Cortex of kidney (tissue), 1 donor: ENCODE data around the gene IRF1.
"Not testable (repeated sequence)": the region's sequence is repeated elsewhere in the genome, so short reads cannot be mapped to it uniquely, and the experiment has no call there.

Experiments used
- DNase-seq: peaks from one replicate; lab custom pipeline; 2025; lab: John Stamatoyannopoulos, UW

IRF1 gene

DNA sequence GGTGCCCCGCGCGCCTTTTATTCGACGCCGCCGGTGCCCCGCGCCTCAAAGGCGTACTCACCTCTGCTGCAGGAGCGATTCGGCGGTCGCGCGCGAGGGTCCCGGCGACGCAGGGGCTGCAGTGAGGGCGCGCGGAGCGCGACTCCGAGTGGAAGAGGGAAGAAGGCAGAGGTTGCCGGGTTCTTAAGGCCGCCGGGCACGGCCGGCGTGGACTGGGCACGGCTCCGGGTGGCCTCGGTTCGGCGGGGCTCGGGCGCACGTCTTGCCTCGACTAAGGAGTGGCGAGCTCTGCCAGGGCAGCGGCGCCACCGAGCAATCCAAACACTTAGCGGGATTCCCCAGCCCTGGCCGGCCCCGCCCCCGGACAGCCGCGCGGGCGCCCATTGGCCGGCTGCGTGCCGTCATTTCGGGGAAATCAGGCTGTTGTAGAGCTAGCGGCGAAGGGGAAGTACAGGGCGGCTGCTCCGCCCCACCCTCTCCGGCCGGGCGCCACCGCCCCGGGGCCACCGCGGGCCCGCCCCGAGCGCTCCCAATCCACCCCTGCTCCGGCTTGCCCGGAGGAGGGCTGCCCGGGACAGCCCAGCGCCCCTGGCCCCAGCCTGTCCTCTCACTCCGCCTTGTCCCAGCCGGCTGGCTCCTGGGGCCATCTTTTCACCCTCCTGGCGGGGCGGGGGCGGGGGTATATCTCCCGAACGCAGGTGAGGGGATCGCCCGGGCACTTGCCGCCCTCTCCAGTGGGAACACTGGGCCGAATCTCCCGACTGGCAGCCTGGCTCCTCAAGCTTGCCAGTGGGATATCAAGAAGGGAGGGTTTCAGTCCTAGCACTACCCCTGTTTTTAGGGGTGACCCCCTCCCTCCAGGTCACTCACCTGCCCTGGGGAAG, at the start of gene IRF1:
Gene IRF1 (minus strand): TSS at position 290 of the 884 bp plus-strand sequence. CDS start 1,295 bp downstream, outside the sequence.
- peak; percentile 87 for DNase-seq

- DNase-seq = no peak
Observed at GRCh38 chr5:132540149-132540548, 49.6 kb upstream of the IRF1 start.

GRCh38 chr5:132539716-132540115, 49.1 kb upstream of the IRF1 start:
- no peak for DNase-seq

GRCh38 chr5:132530946-132531345, 40.4 kb upstream of the IRF1 start:
- no peak for DNase-seq

- no peak for DNase-seq
Observed at GRCh38 chr5:132528866-132529634, 38.5 kb upstream of the IRF1 start.

GRCh38 chr5:132528021-132528420, 37.4 kb upstream of the IRF1 start:
- DNase-seq = no peak

- no peak for DNase-seq
Observed at GRCh38 chr5:132526974-132527564, 36.5 kb upstream of the IRF1 start.

GRCh38 chr5:132526290-132526973, 35.9 kb upstream of the IRF1 start:
- no peak for DNase-seq

- DNase-seq = no peak
Observed at GRCh38 chr5:132525299-132525724, 34.7 kb upstream of the IRF1 start.

DNA sequence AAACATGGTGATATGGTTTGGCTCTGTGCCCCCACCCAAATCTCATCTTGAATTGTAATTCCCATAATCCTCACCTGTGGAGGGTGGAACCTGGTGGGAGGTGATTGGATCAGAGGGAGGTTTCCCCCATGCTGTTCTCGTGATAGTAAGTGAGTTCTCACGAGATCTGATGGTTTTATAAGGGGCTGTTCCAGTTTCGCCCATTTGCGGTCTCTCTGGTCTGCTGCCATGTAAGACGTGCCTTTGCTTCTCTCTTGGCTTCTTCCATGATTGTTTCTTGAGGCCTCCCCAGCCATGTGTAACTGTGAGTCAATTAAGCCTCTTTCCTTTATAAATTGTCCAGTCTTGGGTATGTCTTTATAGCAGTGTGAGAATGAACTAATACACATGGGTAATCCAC, 34.3 kb upstream of the IRF1 start:
- DNase-seq = not testable (repeated sequence)

- not testable (repeated sequence) for DNase-seq
Observed at GRCh38 chr5:132522067-132522466, 31.5 kb upstream of the IRF1 start.

DNA sequence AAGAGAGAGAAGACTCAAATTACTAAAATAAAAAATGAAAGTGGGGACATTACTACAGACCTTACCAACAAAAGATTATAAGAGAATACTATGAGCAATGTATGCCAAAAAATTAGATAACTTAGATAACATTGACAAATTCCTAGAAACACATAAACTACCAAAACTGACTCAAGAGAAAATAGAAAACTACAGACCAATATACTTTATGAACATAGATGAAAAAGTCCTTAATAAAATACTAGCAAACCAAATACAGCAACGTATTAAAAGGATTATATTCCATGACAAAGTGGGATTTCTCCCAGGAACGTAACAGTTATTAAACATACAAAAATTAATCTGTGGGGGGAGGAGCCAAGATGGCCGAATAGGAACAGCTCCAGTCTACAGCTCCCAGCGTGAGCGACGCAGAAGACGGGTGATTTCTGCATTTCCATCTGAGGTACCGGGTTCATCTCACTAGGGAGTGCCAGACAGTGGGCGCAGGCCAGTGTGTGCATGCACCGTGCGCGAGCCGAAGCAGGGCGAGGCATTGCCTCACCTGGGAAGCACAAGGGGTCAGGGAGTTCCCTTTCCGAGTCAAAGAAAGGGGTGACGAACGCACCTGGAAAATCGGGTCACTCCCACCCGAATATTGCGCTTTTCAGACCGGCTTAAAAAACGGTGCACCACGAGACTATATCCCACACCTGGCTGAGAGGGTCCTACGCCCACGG, 23.2 kb upstream of the IRF1 start:
- DNase-seq = not testable (repeated sequence)

GRCh38 chr5:132510076-132510475, 19.5 kb upstream of the IRF1 start:
- no peak for DNase-seq

- no peak for DNase-seq
Observed at GRCh38 chr5:132506094-132506692, 15.6 kb upstream of the IRF1 start.

DNA sequence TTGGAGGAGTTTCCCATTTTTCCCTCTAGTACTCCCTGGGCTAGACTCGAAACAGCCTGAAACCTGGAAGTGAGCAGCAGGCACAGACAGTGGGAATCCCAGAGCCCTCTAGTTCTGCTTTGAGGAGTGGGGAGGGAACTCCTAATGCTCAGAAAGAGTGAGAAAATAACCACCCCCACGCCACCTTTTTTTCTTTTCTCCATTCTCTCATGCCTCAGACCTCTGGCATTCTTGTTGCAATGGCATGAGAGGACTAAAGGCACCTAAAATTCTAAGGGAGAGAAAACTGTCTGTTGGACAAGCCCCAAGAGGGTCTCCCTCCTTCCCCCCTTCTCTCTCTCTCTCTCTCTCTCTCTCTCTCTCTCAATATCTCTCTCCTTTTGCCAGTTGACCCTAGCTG, 15.1 kb upstream of the IRF1 start:
- no peak for DNase-seq

GRCh38 chr5:132504746-132505145, 14.2 kb upstream of the IRF1 start:
- no peak for DNase-seq

DNA sequence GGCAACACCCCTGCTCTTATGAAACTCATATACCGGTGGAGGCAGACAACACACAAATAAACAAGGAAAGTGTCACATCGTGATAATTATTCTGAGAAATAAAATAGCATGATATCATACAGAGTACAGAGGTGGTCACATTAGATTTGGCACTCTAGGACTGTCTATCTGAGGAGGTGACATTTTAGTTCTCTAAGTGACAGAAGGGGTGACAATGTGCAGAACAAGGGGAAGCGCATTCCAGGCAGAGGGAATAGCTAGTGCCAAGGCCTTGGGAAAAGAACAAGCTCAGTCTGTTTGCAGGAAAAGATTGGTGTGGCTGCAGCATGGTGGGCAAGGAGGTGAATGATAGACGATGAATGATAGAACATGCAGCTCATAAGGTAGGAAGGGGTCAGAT, 12.7 kb upstream of the IRF1 start:
- no peak for DNase-seq

DNA sequence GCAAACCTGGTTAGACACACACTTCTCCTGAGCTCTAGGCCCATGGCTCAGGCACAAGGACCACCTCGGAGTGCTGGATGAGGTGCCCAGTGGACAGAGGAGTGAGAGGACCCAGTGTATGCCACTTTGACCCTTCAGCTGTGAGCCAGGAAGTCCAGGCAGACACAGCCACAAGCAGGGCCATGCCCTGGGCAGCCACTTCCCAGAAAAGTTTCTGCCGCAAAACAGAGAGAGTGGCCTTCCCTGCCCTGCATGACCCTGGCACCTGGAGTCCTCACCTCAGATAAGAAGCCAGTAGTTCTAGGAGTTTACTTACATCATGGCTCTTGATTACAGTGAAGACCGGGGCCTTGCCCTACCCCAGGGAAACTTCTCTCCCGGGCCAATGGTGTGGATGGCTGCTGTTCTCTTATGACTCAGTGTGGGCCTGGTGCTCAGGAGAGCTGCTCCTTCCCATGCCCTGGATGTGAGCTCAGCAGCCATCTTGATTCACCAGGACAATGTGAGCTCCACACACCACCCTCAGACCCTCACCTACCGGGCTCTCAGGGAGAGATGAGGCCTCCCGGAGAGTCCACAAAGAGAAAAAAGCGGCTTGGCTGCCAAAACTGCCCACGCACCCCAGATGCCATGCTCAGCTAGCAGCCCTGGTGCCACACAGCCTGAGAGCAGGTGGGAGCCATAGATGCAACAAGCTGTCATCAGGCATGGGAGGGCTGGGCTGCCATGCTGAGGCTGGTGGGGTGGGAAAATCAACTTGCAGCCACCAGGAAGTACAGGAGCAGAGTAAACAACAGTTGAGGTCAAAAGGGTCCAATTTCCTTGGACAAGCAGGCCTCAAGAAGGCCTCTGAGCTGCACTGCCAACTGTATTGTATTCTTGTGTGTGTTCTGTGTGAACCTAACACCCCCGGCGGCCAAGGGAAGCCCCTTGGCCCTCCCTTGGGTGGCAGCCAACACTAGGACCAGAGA, 11.7 kb upstream of the IRF1 start:
- DNase-seq = no peak

- no peak for DNase-seq
Observed at GRCh38 chr5:132501629-132501956, 11.0 kb upstream of the IRF1 start.
